ENCODE data around the gene LAPTM4A. TPM values are rescaled to one million over a fixed set of nuclear protein-coding genes. Genes with fewer than 3 reads are reported as not detected.

LAPTM4A gene
- total RNA-seq, 1 donor from 2014 or later, result 300 TPM

GRCh38 chr2:20092226-20092900, 40.9 kb upstream of the LAPTM4A start:
- H3K27me3 ChIP-seq (ENCODE audit: insufficient read depth, low read length), result no peaks in the 10 kb centered on the region
- no peaks in the 10 kb centered on the region for H3K36me3 ChIP-seq (ENCODE audit: insufficient read depth, low read length)
- peak overlapping the region; percentile 53 for H3K9ac ChIP-seq (ENCODE audit: low read length)
- H2AFZ ChIP-seq (ENCODE audit: low read depth, low read length), result no peak overlapping the region
- H3K9me3 Mint-ChIP-seq (ENCODE audit: unreplicated experiment), result no peaks in the 10 kb centered on the region
- peaks cover 22% of the 10 kb centered on the region for H3K4me1 Mint-ChIP-seq (ENCODE audit: low read depth, unreplicated experiment)
- no peaks in the 10 kb centered on the region for H3K9me3 ChIP-seq (ENCODE audit: insufficient read depth, low read depth, low read length)
- TF ChIP-seq EZH2 (IDR thresholded peaks at IDR 0.05; ENCODE audit: insufficient read depth, low read length) (no peak), CTCF (IDR thresholded peaks at IDR 0.05; ENCODE audit: insufficient read depth, low read depth, low read length) (no peak)
- H4K20me1 ChIP-seq (ENCODE audit: insufficient read depth, low read length), result no peaks in the 10 kb centered on the region
- peak overlapping the region; percentile 97 for H3K27ac Mint-ChIP-seq (ENCODE audit: unreplicated experiment)
- FAIRE-seq (no peak), DNase-seq (ENCODE audit: low read depth) (no peak)
- no peak overlapping the region for H3K4me3 ChIP-seq (ENCODE audit: insufficient read depth, low read depth, low read length)
- H3K4me2 ChIP-seq (ENCODE audit: low read length), result peak overlapping the region; percentile 78
- H3K4me1 ChIP-seq (ENCODE audit: insufficient read depth, low read length), result peaks cover 22% of the 10 kb centered on the region
- peaks cover 5% of the 10 kb centered on the region for H3K27me3 Mint-ChIP-seq (ENCODE audit: low read depth, unreplicated experiment)
- H3K79me2 ChIP-seq (ENCODE audit: insufficient read depth, low read length), result no peaks in the 10 kb centered on the region
- peak overlapping the region; percentile 71 for H3K27ac ChIP-seq (ENCODE audit: low read depth, low read length)
- H3K36me3 Mint-ChIP-seq (ENCODE audit: low read depth, unreplicated experiment), result no peaks in the 10 kb centered on the region
- H3K4me3 Mint-ChIP-seq (ENCODE audit: unreplicated experiment), result no peak overlapping the region

- H3K4me1 Mint-ChIP-seq (ENCODE audit: low read depth, unreplicated experiment), result peaks cover 22% of the 10 kb centered on the region
- FAIRE-seq, result no peak
- Histone ChIP-seq H3K4me3 (ENCODE audit: insufficient read depth, low read depth, low read length) (no peak overlapping the region), H3K27ac (ENCODE audit: low read depth, low read length) (peak overlapping the region; percentile 71), H3K36me3 (ENCODE audit: insufficient read depth, low read length) (no peaks in the 10 kb centered on the region), H2AFZ (ENCODE audit: low read depth, low read length) (peak overlapping the region; percentile 59), H4K20me1 (ENCODE audit: insufficient read depth, low read length) (no peaks in the 10 kb centered on the region), H3K4me1 (ENCODE audit: insufficient read depth, low read length) (peaks cover 22% of the 10 kb centered on the region), H3K9ac (ENCODE audit: low read length) (peak overlapping the region; percentile 53), H3K4me2 (ENCODE audit: low read length) (peak overlapping the region; percentile 78), H3K27me3 (ENCODE audit: insufficient read depth, low read length) (no peaks in the 10 kb centered on the region), H3K79me2 (ENCODE audit: insufficient read depth, low read length) (no peaks in the 10 kb centered on the region), H3K9me3 (ENCODE audit: insufficient read depth, low read depth, low read length) (no peaks in the 10 kb centered on the region)
- TF ChIP-seq CTCF (IDR thresholded peaks at IDR 0.05; ENCODE audit: insufficient read depth, low read depth, low read length) (no peak), EZH2 (IDR thresholded peaks at IDR 0.05; ENCODE audit: insufficient read depth, low read length) (no peak)
- peaks cover 5% of the 10 kb centered on the region for H3K27me3 Mint-ChIP-seq (ENCODE audit: low read depth, unreplicated experiment)
- H3K36me3 Mint-ChIP-seq (ENCODE audit: low read depth, unreplicated experiment), result no peaks in the 10 kb centered on the region
- no peaks in the 10 kb centered on the region for H3K9me3 Mint-ChIP-seq (ENCODE audit: unreplicated experiment)
- peak overlapping the region; percentile 36 for H3K4me3 Mint-ChIP-seq (ENCODE audit: unreplicated experiment)
- peak; percentile 91 for DNase-seq (ENCODE audit: low read depth)
- peak overlapping the region; percentile 97 for H3K27ac Mint-ChIP-seq (ENCODE audit: unreplicated experiment)
Observed at GRCh38 chr2:20091305-20091991, 40.0 kb upstream of the LAPTM4A start.
